K562 (cell line): ENCODE measurements around the gene FBXW9. TPM values are rescaled to one million over a fixed set of nuclear protein-coding genes. Genes with fewer than 3 reads are reported as not detected.

Experiments
- DNMT1 ChIP-seq: fragments of 450-650 bp; IDR thresholded peaks from 2 replicates; pipeline ENCODE4 v1.6.1; 2016; ENCODE audit warnings: antibody characterized with exemption, mild to moderate bottlenecking
- HIVEP1 ChIP-seq: fragments of 250-450 bp; sonication (Bioruptor Pico); IDR thresholded peaks from 2 replicates; pipeline ENCODE4 v1.4.0; 2020; ENCODE audit warnings: mild to moderate bottlenecking
- PHTF2 ChIP-seq: fragments of 250-450 bp; sonication (Bioruptor Pico); IDR thresholded peaks from 2 replicates; pipeline ENCODE4 v1.5.0; 2021; ENCODE audit warnings: mild to moderate bottlenecking
- RBM14 ChIP-seq: fragments of 200-400 bp; formaldehyde crosslinking; IDR thresholded peaks from 2 replicates; pipeline ENCODE4 v1.6.1; 2018; ENCODE audit warnings: low read depth, mild to moderate bottlenecking, low read length, moderate library complexity, borderline replicate concordance; ENCODE audit not compliant: insufficient read depth
- RBM22 ChIP-seq: fragments of 200-400 bp; formaldehyde crosslinking; IDR thresholded peaks from 2 replicates; pipeline ENCODE4 v1.6.1; 2018; ENCODE audit warnings: low read length, low read depth; ENCODE audit not compliant: poor library complexity, severe bottlenecking
- TEAD2 ChIP-seq: fragments of 450-650 bp; IDR thresholded peaks from 2 replicates; pipeline ENCODE4 v1.6.1; 2016; ENCODE audit warnings: missing genetic modification characterization, control low read depth, missing compliant biosample characterization
- WHSC1 ChIP-seq: IDR thresholded peaks from one replicate; pipeline ENCODE4 v1.6.1; 2012; ENCODE audit warnings: low read length, control low read depth, inconsistent platforms
- ZC3H4 ChIP-seq: sonication (generic); formaldehyde crosslinking; IDR thresholded peaks from 2 replicates; pipeline ENCODE4 v1.9.0; 2021; ENCODE audit warnings: missing genetic modification reagents, borderline replicate concordance
- ZNF41 ChIP-seq: fragments of 250-450 bp; sonication (Bioruptor Pico); conservative IDR thresholded peaks from 2 replicates; pipeline ENCODE4 v1.4.0; 2020; ENCODE audit warnings: mild to moderate bottlenecking
- ZNF830 ChIP-seq: fragments of 250-450 bp; sonication (Bioruptor Pico); IDR thresholded peaks from 2 replicates; pipeline ENCODE4 v1.5.0; 2021; ENCODE audit warnings: mild to moderate bottlenecking
- ZSCAN29 ChIP-seq: fragments of 450-650 bp; IDR thresholded peaks from 2 replicates; pipeline ENCODE4 v1.6.1; 2017
- polyA plus RNA-seq, 8 experiments: library from polyadenylated mRNA; depleted of rRNA in 4 of 8; stranded (reverse) in 5 of 8; unstranded in 3 of 8; fragments of >200 nt; fragmentation: Nextera tagmentation in 2 of 8; fragmentation: Illumina TruSeq in 1 of 8; extraction: Ambion mirVana in 2 of 8; extraction: Trizol in 1 of 8; gene quantifications; 2 replicates each; pipeline versions ENCODE4 v1.2.1 to v1.2.3, GENCODE V29; 2011 to 2014; ENCODE audit warnings: inconsistent platforms in 1 of 8, missing spikeins in 1 of 8
- total RNA-seq, 7 experiments: library from RNA; depleted of rRNA in 6 of 7; stranded (reverse); fragments of >200 nt in 6 of 7; fragmentation: Illumina TruSeq in 2 of 7; extraction: Trizol in 2 of 7; gene quantifications; 2 replicates each; pipeline versions ENCODE4 v1.2.1 to v1.2.3, GENCODE V29; 2011 to 2021; ENCODE audit warnings: low replicate concordance in 1 of 7
- TF ChIP-seq, protein P1 (sequence below): fragments of 250-450 bp; sonication (Bioruptor Pico); IDR thresholded peaks from 2 replicates; pipeline ENCODE4 v1.5.0; 2020; ENCODE audit warnings: mild to moderate bottlenecking, borderline replicate concordance
- TF ChIP-seq, protein P2 (sequence below), 2 experiments: IDR thresholded peaks in 1 of 2; conservative IDR thresholded peaks in 1 of 2; 2 replicates each; pipeline ENCODE4 v1.6.1; 2016; ENCODE audit warnings: low read depth in 2 of 2, mild to moderate bottlenecking in 1 of 2, missing compliant biosample characterization in 1 of 2, missing genetic modification characterization in 1 of 2, moderate library complexity in 1 of 2
- TF ChIP-seq, protein P3 (sequence below): fragments of 450-650 bp; IDR thresholded peaks from one replicate; pipeline ENCODE4 v1.6.1; 2018; ENCODE audit warnings: mild to moderate bottlenecking, moderate library complexity; ENCODE audit not compliant: partially characterized antibody
- TF ChIP-seq, protein P4 (sequence below): sonication (generic); formaldehyde crosslinking; IDR thresholded peaks from 2 replicates; pipeline ENCODE4 v1.4.0; 2020; ENCODE audit warnings: mild to moderate bottlenecking, missing genetic modification reagents
- TF ChIP-seq, protein P5 (sequence below): IDR thresholded peaks from 2 replicates; pipeline ENCODE4 v1.6.1; 2012; ENCODE audit warnings: low read depth, low read length, improper control_type of control experiment, borderline replicate concordance

FBXW9 gene
- total and polyA plus RNA-seq, 9 of the 15 experiments (the other 6 are each of a cell fraction or from before 2014, with no cell fraction given) = 0.23 to 21.7 (median 6.2) TPM

GRCh38 chr19:12681074-12681987, 15.1 kb downstream of the FBXW9 start, which contains the start of gene DHPS (continued):
- TF ChIP-seq, protein P1, sequence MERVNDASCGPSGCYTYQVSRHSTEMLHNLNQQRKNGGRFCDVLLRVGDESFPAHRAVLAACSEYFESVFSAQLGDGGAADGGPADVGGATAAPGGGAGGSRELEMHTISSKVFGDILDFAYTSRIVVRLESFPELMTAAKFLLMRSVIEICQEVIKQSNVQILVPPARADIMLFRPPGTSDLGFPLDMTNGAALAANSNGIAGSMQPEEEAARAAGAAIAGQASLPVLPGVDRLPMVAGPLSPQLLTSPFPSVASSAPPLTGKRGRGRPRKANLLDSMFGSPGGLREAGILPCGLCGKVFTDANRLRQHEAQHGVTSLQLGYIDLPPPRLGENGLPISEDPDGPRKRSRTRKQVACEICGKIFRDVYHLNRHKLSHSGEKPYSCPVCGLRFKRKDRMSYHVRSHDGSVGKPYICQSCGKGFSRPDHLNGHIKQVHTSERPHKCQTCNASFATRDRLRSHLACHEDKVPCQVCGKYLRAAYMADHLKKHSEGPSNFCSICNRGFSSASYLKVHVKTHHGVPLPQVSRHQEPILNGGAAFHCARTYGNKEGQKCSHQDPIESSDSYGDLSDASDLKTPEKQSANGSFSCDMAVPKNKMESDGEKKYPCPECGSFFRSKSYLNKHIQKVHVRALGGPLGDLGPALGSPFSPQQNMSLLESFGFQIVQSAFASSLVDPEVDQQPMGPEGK (CRISPR knock-in tag) = no peak
- TF ChIP-seq HIVEP1 (CRISPR knock-in tag) = no peak
- TF ChIP-seq, protein P2, sequence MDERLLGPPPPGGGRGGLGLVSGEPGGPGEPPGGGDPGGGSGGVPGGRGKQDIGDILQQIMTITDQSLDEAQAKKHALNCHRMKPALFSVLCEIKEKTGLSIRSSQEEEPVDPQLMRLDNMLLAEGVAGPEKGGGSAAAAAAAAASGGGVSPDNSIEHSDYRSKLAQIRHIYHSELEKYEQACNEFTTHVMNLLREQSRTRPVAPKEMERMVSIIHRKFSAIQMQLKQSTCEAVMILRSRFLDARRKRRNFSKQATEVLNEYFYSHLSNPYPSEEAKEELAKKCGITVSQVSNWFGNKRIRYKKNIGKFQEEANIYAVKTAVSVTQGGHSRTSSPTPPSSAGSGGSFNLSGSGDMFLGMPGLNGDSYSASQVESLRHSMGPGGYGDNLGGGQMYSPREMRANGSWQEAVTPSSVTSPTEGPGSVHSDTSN (CRISPR knock-in tag; IDR thresholded peaks at IDR 0.05; ENCODE audit: low read depth) = no peak
- TF ChIP-seq, protein P2 (tag; conservative IDR thresholded peaks at IDR 0.05; ENCODE audit: low read depth) = no peak
- TF ChIP-seq PHTF2 = no peak
- TF ChIP-seq TEAD2 (tag) = no peak
- TF ChIP-seq ZNF830 (CRISPR knock-in tag) = peak; percentile 79; the same call in 1 of the 2 replicates
- no peak for TF ChIP-seq DNMT1
- TF ChIP-seq, protein P3, sequence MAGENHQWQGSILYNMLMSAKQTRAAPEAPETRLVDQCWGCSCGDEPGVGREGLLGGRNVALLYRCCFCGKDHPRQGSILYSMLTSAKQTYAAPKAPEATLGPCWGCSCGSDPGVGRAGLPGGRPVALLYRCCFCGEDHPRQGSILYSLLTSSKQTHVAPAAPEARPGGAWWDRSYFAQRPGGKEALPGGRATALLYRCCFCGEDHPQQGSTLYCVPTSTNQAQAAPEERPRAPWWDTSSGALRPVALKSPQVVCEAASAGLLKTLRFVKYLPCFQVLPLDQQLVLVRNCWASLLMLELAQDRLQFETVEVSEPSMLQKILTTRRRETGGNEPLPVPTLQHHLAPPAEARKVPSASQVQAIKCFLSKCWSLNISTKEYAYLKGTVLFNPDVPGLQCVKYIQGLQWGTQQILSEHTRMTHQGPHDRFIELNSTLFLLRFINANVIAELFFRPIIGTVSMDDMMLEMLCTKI = no peak
- TF ChIP-seq ZC3H4 (CRISPR knock-in tag) = no peak
- TF ChIP-seq, protein P4, sequence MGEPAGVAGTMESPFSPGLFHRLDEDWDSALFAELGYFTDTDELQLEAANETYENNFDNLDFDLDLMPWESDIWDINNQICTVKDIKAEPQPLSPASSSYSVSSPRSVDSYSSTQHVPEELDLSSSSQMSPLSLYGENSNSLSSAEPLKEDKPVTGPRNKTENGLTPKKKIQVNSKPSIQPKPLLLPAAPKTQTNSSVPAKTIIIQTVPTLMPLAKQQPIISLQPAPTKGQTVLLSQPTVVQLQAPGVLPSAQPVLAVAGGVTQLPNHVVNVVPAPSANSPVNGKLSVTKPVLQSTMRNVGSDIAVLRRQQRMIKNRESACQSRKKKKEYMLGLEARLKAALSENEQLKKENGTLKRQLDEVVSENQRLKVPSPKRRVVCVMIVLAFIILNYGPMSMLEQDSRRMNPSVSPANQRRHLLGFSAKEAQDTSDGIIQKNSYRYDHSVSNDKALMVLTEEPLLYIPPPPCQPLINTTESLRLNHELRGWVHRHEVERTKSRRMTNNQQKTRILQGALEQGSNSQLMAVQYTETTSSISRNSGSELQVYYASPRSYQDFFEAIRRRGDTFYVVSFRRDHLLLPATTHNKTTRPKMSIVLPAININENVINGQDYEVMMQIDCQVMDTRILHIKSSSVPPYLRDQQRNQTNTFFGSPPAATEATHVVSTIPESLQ = peak; percentile 95; the same call in 1 of the 2 replicates
- TF ChIP-seq ZNF41 = no peak
- TF ChIP-seq RBM14 = 0 out of 2 replicates have a peak, but pooled peaks have one; percentile 43
- peak; percentile 92 for TF ChIP-seq RBM22
- TF ChIP-seq, protein P5, sequence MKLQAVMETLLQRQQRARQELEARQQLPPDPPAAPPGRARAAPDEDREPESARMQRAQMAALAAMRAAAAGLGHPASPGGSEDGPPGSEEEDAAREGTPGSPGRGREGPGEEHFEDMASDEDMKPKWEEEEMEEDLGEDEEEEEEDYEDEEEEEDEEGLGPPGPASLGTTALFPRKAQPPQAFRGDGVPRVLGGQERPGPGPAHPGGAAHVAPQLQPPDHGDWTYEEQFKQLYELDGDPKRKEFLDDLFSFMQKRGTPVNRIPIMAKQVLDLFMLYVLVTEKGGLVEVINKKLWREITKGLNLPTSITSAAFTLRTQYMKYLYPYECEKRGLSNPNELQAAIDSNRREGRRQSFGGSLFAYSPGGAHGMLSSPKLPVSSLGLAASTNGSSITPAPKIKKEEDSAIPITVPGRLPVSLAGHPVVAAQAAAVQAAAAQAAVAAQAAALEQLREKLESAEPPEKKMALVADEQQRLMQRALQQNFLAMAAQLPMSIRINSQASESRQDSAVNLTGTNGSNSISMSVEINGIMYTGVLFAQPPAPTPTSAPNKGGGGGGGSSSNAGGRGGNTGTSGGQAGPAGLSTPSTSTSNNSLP = peak; percentile 56; the same call in 1 of the 2 replicates
- TF ChIP-seq WHSC1 = no peak
- TF ChIP-seq ZSCAN29 = no peak
